ENCODE results near the gene NLGN4Y.

DNA sequence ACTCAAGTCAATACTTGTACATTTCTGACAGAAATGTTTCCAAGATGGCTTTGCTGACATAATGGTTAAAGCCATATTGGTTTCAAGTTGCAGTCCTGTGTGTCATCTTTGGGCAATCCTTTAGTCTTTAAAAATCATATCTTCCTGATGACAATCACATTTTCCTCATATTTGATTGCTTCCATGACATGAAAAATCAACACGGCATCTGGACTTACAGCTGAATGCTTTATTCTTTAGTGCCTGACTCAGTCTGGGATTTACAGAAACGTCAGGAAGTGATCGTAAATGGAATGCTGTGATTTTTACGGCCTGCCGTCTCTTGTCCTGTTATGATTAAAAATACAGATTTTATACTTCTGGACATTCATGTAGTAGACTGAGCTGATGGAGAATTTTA lies 304.2 kb downstream of the NLGN4Y start:
- no peak for TF ChIP-seq NR2F1 (CRISPR knock-in tag; IDR thresholded peaks at IDR 0.05)
- TF ChIP-seq SAFB2 (CRISPR knock-in tag; IDR thresholded peaks at IDR 0.05; ENCODE audit: borderline replicate concordance, low read depth): no peak
- TF ChIP-seq, protein P1, sequence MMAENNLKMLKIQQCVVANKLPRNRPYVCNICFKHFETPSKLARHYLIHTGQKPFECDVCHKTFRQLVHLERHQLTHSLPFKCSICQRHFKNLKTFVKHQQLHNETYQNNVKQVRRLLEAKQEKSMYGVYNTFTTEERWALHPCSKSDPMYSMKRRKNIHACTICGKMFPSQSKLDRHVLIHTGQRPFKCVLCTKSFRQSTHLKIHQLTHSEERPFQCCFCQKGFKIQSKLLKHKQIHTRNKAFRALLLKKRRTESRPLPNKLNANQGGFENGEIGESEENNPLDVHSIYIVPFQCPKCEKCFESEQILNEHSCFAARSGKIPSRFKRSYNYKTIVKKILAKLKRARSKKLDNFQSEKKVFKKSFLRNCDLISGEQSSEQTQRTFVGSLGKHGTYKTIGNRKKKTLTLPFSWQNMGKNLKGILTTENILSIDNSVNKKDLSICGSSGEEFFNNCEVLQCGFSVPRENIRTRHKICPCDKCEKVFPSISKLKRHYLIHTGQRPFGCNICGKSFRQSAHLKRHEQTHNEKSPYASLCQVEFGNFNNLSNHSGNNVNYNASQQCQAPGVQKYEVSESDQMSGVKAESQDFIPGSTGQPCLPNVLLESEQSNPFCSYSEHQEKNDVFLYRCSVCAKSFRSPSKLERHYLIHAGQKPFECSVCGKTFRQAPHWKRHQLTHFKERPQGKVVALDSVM (CRISPR knock-in tag; IDR thresholded peaks at IDR 0.05): no peak
- TF ChIP-seq, protein P2, sequence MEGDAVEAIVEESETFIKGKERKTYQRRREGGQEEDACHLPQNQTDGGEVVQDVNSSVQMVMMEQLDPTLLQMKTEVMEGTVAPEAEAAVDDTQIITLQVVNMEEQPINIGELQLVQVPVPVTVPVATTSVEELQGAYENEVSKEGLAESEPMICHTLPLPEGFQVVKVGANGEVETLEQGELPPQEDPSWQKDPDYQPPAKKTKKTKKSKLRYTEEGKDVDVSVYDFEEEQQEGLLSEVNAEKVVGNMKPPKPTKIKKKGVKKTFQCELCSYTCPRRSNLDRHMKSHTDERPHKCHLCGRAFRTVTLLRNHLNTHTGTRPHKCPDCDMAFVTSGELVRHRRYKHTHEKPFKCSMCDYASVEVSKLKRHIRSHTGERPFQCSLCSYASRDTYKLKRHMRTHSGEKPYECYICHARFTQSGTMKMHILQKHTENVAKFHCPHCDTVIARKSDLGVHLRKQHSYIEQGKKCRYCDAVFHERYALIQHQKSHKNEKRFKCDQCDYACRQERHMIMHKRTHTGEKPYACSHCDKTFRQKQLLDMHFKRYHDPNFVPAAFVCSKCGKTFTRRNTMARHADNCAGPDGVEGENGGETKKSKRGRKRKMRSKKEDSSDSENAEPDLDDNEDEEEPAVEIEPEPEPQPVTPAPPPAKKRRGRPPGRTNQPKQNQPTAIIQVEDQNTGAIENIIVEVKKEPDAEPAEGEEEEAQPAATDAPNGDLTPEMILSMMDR (CRISPR knock-in tag; IDR thresholded peaks at IDR 0.05): no peak
- TF ChIP-seq BRCA1 (CRISPR knock-in tag; IDR thresholded peaks at IDR 0.05): no peak
- TF ChIP-seq ZNF263 (CRISPR knock-in tag; IDR thresholded peaks at IDR 0.05): no peak
- TF ChIP-seq RAD21 (CRISPR knock-in tag; IDR thresholded peaks at IDR 0.05): no peak
- no peak for TF ChIP-seq FOXJ3 (CRISPR knock-in tag; IDR thresholded peaks at IDR 0.05; ENCODE audit: borderline replicate concordance)
- TF ChIP-seq, protein P3, sequence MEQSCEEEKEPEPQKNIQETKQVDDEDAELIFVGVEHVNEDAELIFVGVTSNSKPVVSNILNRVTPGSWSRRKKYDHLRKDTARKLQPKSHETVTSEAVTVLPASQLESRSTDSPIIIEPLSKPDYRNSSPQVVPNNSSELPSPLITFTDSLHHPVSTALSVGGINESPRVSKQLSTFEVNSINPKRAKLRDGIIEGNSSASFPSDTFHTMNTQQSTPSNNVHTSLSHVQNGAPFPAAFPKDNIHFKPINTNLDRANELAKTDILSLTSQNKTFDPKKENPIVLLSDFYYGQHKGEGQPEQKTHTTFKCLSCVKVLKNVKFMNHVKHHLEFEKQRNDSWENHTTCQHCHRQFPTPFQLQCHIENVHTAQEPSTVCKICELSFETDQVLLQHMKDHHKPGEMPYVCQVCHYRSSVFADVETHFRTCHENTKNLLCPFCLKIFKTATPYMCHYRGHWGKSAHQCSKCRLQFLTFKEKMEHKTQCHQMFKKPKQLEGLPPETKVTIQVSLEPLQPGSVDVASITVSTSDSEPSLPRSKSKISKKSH (CRISPR knock-in tag; IDR thresholded peaks at IDR 0.05; ENCODE audit: borderline replicate concordance): no peak
- TF ChIP-seq MBD4 (IDR thresholded peaks at IDR 0.05; ENCODE audit: borderline replicate concordance, low read length): no peak
- TF ChIP-seq, protein P4, sequence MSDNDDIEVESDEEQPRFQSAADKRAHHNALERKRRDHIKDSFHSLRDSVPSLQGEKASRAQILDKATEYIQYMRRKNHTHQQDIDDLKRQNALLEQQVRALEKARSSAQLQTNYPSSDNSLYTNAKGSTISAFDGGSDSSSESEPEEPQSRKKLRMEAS (IDR thresholded peaks at IDR 0.05): no peak
- TF ChIP-seq ZBTB7A (CRISPR knock-in tag; IDR thresholded peaks at IDR 0.05): no peak
- no peak for TF ChIP-seq ADNP (CRISPR knock-in tag; IDR thresholded peaks at IDR 0.05)

All from HepG2 (cell line).